Breast epithelium (tissue), 4 donors: ENCODE results near the gene NANOG. TPM values are rescaled to one million over a fixed set of nuclear protein-coding genes. Genes with fewer than 3 reads are reported as not detected.
A peak's percentile ranks its signal among the peaks of the same experiment; 100 is the strongest.
"Not testable (repeated sequence)": the region's sequence is repeated elsewhere in the genome, so short reads cannot be mapped to it uniquely, and the experiment has no call there.

Experiments used
- DNase-seq, 2 donors: peaks; one replicate each; pipeline ENCODE4 v3.0.0-alpha.2; 2019; ENCODE audit warnings: low spot score in 2 of 2
- H3K27ac ChIP-seq, 2 donors: fragments of 200-600 bp; sonication (generic) in 1 of 2; one replicate each; pipeline ENCODE4 v1.5.1; 2016 to 2019; ENCODE audit warnings: mild to moderate bottlenecking in 1 of 2
- H3K27me3 ChIP-seq, 2 donors: fragments of 200-600 bp; sonication (generic) in 1 of 2; one replicate each; pipeline versions ENCODE4 v1.5.1 to v1.6.0; 2017 to 2019; ENCODE audit warnings: control low read depth in 1 of 2, mild to moderate bottlenecking in 1 of 2
- H3K36me3 ChIP-seq: fragments of 200-600 bp; one replicate; pipeline ENCODE4 v1.5.1; 2019
- H3K4me1 ChIP-seq, 2 donors: fragments of 200-600 bp; sonication (generic); one replicate each; pipeline ENCODE4 v1.5.1; 2016 to 2019; ENCODE audit warnings: control low read depth in 1 of 2
- H3K4me3 ChIP-seq, 3 donors: fragments of 200-600 bp; sonication (generic); 1 replicate in 2 of 3; 2 replicates in 1 of 3; pipeline ENCODE4 v1.5.1; 2016 to 2019; ENCODE audit warnings: mild to moderate bottlenecking in 3 of 3, moderate library complexity in 2 of 3
- H3K9me3 ChIP-seq, 2 donors: fragments of 200-600 bp; sonication (generic) in 1 of 2; one replicate each; pipeline ENCODE4 v1.5.1; 2016 to 2019; ENCODE audit warnings: control low read depth in 1 of 2
- CTCF ChIP-seq, 3 donors: fragments of 450-650 bp; IDR thresholded peaks; one replicate each; pipeline ENCODE4 v1.5.1; 2016 to 2017; ENCODE audit warnings: antibody characterized with exemption in 3 of 3, mild to moderate bottlenecking in 3 of 3, moderate library complexity in 3 of 3
- POLR2A ChIP-seq: fragments of 450-650 bp; IDR thresholded peaks from one replicate; pipeline ENCODE4 v1.6.1; 2016; ENCODE audit warnings: antibody characterized with exemption, mild to moderate bottlenecking, moderate library complexity
- POLR2AphosphoS5 ChIP-seq, 3 donors: sonication (generic); formaldehyde crosslinking; IDR thresholded peaks; one replicate each; pipeline ENCODE4 v1.6.1; 2017; ENCODE audit warnings: antibody characterized with exemption in 3 of 3
- intact Hi-C: fragments of 100-400 bp; cut with DNase I; formaldehyde crosslinking; loops from one replicate; pipeline ENCODE4 v1.15.1; 2023; ENCODE audit warnings: low total_unique reads
- total RNA-seq, 3 donors: library from RNA; depleted of rRNA; stranded (reverse); fragments of >200 nt; gene quantifications; one replicate each; pipeline ENCODE4 v1.1.0, GENCODE V29; 2016

The NANOG gene
- total RNA-seq, 3 donors from 2014 or later, result 0.15 to 0.32 TPM; not detected in 1

DNA sequence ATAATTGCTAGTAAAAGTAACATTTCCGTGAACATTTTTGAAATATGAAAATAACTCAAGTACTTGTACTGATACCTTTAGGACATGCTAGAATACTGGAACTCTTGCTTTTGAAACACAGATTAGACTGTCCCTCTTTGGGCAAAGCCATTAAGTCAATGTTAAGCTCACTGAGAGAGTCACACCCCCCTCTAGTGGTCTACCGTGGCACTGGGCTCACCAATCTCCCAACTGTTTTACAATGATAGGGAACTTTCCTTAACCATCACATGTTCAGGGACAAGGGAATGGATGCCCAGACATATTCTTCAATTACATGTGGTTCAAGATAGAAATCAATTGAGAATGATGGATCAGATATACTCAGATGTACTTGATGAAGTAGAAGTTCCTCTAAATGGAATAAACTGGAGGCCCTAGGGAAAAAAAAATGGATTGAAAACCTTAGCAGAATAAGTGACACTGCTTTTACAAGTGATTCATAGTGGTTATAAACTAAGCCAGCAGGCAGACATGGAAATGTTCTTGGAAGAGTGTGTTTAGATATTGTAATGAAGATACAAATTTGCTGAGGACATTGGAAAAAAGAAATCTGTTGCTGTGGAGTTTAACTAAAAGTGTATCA, 17.8 kb downstream of the NANOG start:
- no peaks in the 10 kb centered on the region for H3K36me3 ChIP-seq
- H3K27me3 ChIP-seq, result no peaks in the 10 kb centered on the region
- TF ChIP-seq POLR2A, result no peak
- TF ChIP-seq POLR2AphosphoS5 (IDR thresholded peaks at IDR 0.05), result no peak
- TF ChIP-seq CTCF (IDR thresholded peaks at IDR 0.05), result peak in 2 of 3 donors; percentile 37 to 70
- no peaks in the 10 kb centered on the region for H3K4me1 ChIP-seq
- no peaks in the 10 kb centered on the region for H3K9me3 ChIP-seq
- no peak overlapping the region for H3K4me3 ChIP-seq
- intact Hi-C loops, result no loop called here
- DNase-seq, result no peak
- H3K27ac ChIP-seq, result no peak overlapping the region

GRCh38 chr12:7825754-7826153, 36.6 kb downstream of the NANOG start:
- intact Hi-C loops, H3K4me3 ChIP-seq, H3K4me1 ChIP-seq, H3K27me3 ChIP-seq, H3K9me3 ChIP-seq, H3K36me3 ChIP-seq: not testable (repeated sequence)
- H3K27ac ChIP-seq, result peak overlapping the region in 1 of 2 donors; percentile 35
- DNase-seq, result peak in 1 of 2 donors; percentile 51

GRCh38 chr12:7829737-7830136, 40.5 kb downstream of the NANOG start:
- H3K27ac ChIP-seq, H3K4me1 ChIP-seq, H3K27me3 ChIP-seq, DNase-seq, H3K4me3 ChIP-seq, intact Hi-C loops, H3K36me3 ChIP-seq, H3K9me3 ChIP-seq: not testable (repeated sequence)

DNA sequence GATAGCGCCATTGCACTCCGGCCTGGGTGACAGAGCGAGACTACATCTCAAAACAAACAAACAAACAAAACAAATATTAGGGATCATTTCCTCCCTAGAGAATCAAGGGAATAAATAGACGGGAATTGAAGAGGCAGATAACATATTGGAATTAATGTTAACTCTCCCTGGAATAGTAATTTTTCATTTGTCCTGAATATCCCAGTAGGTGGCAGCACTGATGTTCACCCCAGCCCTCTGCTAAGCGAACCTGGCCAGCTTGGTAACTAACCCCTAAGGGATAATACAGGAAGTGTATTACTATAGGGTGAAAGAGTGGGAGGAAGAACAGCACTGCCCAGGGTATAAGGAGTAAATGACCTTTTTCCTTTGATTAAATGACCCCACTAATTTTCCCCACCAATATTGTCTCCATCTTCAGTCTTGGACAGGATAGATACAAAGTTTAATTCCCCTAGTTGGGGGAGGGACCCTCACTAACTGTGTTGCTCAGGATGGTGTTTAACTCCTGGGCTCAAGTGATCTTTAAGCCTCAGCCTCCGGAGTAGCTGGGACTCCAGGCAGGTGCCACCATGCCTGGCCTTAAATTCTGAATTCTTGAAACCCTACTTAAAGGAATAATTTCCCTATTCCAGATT, 43.0 kb downstream of the NANOG start:
- intact Hi-C loops, result no loop called here
- TF ChIP-seq CTCF (IDR thresholded peaks at IDR 0.05), result peak in 1 of 3 donors; percentile 28
- TF ChIP-seq POLR2A, result no peak
- H3K36me3 ChIP-seq, result no peaks in the 10 kb centered on the region
- H3K4me3 ChIP-seq, result no peak overlapping the region
- H3K27me3 ChIP-seq, result no peaks in the 10 kb centered on the region
- no peak overlapping the region for H3K27ac ChIP-seq
- H3K9me3 ChIP-seq, result no peaks in the 10 kb centered on the region
- DNase-seq, result no peak
- H3K4me1 ChIP-seq, result no peaks in the 10 kb centered on the region

GRCh38 chr12:7833201-7833600, 44.0 kb downstream of the NANOG start:
- H3K9me3 ChIP-seq, H3K4me1 ChIP-seq, H3K4me3 ChIP-seq, H3K36me3 ChIP-seq, H3K27ac ChIP-seq, intact Hi-C loops, H3K27me3 ChIP-seq, DNase-seq: not testable (repeated sequence)

DNA sequence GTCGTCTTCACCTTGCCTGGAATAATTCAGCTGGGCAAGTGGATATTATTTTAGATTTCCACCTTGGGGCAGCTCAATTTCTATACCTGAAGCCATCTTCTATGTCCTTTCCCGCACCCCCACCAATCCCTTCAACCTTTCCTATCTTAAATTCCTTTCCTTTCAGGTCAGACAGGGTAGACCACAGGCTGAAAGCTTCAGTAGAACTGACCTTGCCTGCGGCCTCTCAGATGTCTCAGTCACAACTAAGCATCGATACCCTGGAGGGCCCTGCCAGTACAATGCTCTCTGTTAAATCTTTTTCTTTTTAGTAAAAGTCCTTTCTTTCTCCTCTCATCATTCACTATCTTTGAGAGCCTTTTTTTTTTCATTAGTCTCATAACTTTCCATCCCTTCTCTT, 44.6 kb downstream of the NANOG start:
- no peaks in the 10 kb centered on the region for H3K27me3 ChIP-seq
- no peaks in the 10 kb centered on the region for H3K36me3 ChIP-seq
- no peak for TF ChIP-seq CTCF (IDR thresholded peaks at IDR 0.05)
- TF ChIP-seq POLR2AphosphoS5 (IDR thresholded peaks at IDR 0.05), result no peak
- TF ChIP-seq POLR2A, result no peak
- H3K4me1 ChIP-seq, result no peaks in the 10 kb centered on the region
- intact Hi-C loops, result no loop called here
- no peaks in the 10 kb centered on the region for H3K9me3 ChIP-seq
- H3K4me3 ChIP-seq, result no peak overlapping the region
- no peak for DNase-seq
- no peak overlapping the region for H3K27ac ChIP-seq
